Adrenal gland (tissue), 12 donors: ENCODE results near the gene NHS. TPM values are rescaled to one million over a fixed set of nuclear protein-coding genes. Genes with fewer than 3 reads are reported as not detected.

Experiments
- DNase-seq, 7 donors: peaks; one replicate each; pipeline ENCODE4 v3.0.0-alpha.2; 2019 to 2020
- H3K27ac ChIP-seq, 5 donors: fragments of 200-600 bp; sonication (generic) in 4 of 5; 1 replicate in 3 of 5; 2 replicates in 2 of 5; pipeline versions ENCODE4 v1.5.1 to v1.8.0; 2016 to 2020; ENCODE audit warnings: mild to moderate bottlenecking in 1 of 5
- H3K27me3 ChIP-seq: fragments of 200-600 bp; 2 replicates; pipeline ENCODE4 v1.8.0; 2021
- H3K36me3 ChIP-seq, 2 donors: fragments of 200-600 bp; replicated peaks in 1 of 2; 1 replicate in 1 of 2; 2 replicates in 1 of 2; pipeline versions ENCODE4 v1.5.1 to v1.8.0; 2018 to 2022
- H3K4me1 ChIP-seq, 2 donors: fragments of 200-600 bp; replicated peaks in 1 of 2; 1 replicate in 1 of 2; 2 replicates in 1 of 2; pipeline versions ENCODE4 v1.5.1 to v1.8.0; 2018 to 2021
- H3K4me3 ChIP-seq, 4 donors: fragments of 200-600 bp; sonication (generic) in 3 of 4; one replicate each; pipeline ENCODE4 v1.5.1; 2016 to 2018
- H3K9me3 ChIP-seq, 3 donors: fragments of 200-600 bp; sonication (generic) in 1 of 3; replicated peaks in 1 of 3; 1 replicate in 2 of 3; 2 replicates in 1 of 3; pipeline versions ENCODE4 v1.5.1 to v1.8.0; 2016 to 2021
- CTCF ChIP-seq, 6 experiments: fragments of 450-650 bp in 4 of 6; fragments of 200-600 bp in 2 of 6; sonication (generic) in 1 of 6; IDR thresholded peaks; 1 replicate in 5 of 6; 2 replicates in 1 of 6; pipeline versions ENCODE4 v1.5.1 to v1.8.0; 2016 to 2021; ENCODE audit warnings: antibody characterized with exemption in 6 of 6, mild to moderate bottlenecking in 2 of 6, moderate library complexity in 1 of 6
- POLR2A ChIP-seq, 2 donors: fragments of 450-650 bp; IDR thresholded peaks; one replicate each; pipeline ENCODE4 v1.6.1; 2017; ENCODE audit warnings: antibody characterized with exemption in 2 of 2, mild to moderate bottlenecking in 2 of 2, moderate library complexity in 1 of 2
- WGBS, 4 donors: extraction: QIAGEN DNeasy Blood & Tissue Kit in 2 of 4; methylation state at CpG; one replicate each; pipeline versions ENCODE4 v1.1.5 to v1.1.7; 2013 to 2017; 5-methylcytosine and 5-hydroxymethylcytosine counted together
- intact Hi-C, 2 donors: fragments of 100-400 bp; cut with DNase I; formaldehyde crosslinking; loops; one replicate each; pipeline versions ENCODE4 v1.14.1 to v1.15.0; 2022 to 2023
- polyA plus RNA-seq, 3 donors: library from polyadenylated mRNA; stranded (reverse); fragments of 200-250 nt in 2 of 3; fragments of 350-450 nt in 1 of 3; fragmentation: Illumina TruSeq in 1 of 3; extraction: RNeasy Lipid Tissue Mini Kit (QIAGEN cat#74804) in 1 of 3; gene quantifications; one replicate each; pipeline ENCODE4 v1.2.3, GENCODE V29; 2013 to 2014
- total RNA-seq, 9 donors: library from RNA; depleted of rRNA in 4 of 9; stranded (reverse); fragments of >200 nt in 4 of 9; fragments of 120-200 nt in 1 of 9; fragmentation: NEBNext Ultra II Directional in 1 of 9; extraction: Animal tissue kit (Norgen Biotek cat#: 25700) in 1 of 9; gene quantifications; one replicate each; pipeline versions ENCODE4 v1.1.0 to v1.2.4, GENCODE V29; 2013 to 2023
- donor health status: healthy with polysubstance abuse.
- donor health status: Bipolar disorder and iron deficiency.
- donor health status: DM: yes; HTN: yes; CAD: no.
- donor health status: DM: no; HTN: no; CAD: no.
- donor health status: DM: no; HTN: no; CAD: no.
- donor health status: DM: yes; HTN: yes; CAD: no.

NHS gene
- total and polyA plus RNA-seq, 12 donors = 4.4 to 12.5 (median 6.8) TPM

GRCh38 chrX:17542123-17542522 lies 167.1 kb downstream of the NHS start:
- H3K27me3 ChIP-seq = peaks cover 9% of the 10 kb centered on the region
- no peak for DNase-seq
- no peaks in the 10 kb centered on the region for H3K9me3 ChIP-seq
- H3K4me3 ChIP-seq = no peak overlapping the region
- TF ChIP-seq POLR2A (IDR thresholded peaks at IDR 0.05) (no peak), CTCF (IDR thresholded peaks at IDR 0.05) (no peak)
- no peak overlapping the region for H3K27ac ChIP-seq
- H3K4me1 ChIP-seq = no peaks in the 10 kb centered on the region
- intact Hi-C loops = no loop called here
- no peaks in the 10 kb centered on the region for H3K36me3 ChIP-seq
- WGBS, 4 donors = 48 to 68% (median 54%) methylated on average over 2 to 3 of the region's 3 CpGs

- Histone ChIP-seq H3K4me1 (peaks cover 0 to 9% of the 10 kb centered on the region in 2 donors), H3K9me3 (no peaks in the 10 kb centered on the region), H3K4me3 (no peak overlapping the region), H3K36me3 (no peaks in the 10 kb centered on the region), H3K27ac (no peak overlapping the region), H3K27me3 (peaks cover 3% of the 10 kb centered on the region)
- 77 to 100% (median 91%) methylated on average over 2 of the region's 2 CpGs for WGBS, 4 donors
- TF ChIP-seq POLR2A (IDR thresholded peaks at IDR 0.05) = no peak
- TF ChIP-seq CTCF (IDR thresholded peaks at IDR 0.05) = no peak
- intact Hi-C loops = no loop called here
- no peak for DNase-seq
Observed at GRCh38 chrX:17544821-17545220, 169.8 kb downstream of the NHS start.

- peaks cover 0 to 9% of the 10 kb centered on the region in 2 donors for H3K4me1 ChIP-seq
- no peaks in the 10 kb centered on the region for H3K9me3 ChIP-seq
- peaks cover 3% of the 10 kb centered on the region for H3K27me3 ChIP-seq
- WGBS, 4 donors = 51 to 85% (median 67%) methylated on average over 2 of the region's 2 CpGs
- intact Hi-C loops = no loop called here
- no peak for DNase-seq
- no peak overlapping the region for H3K4me3 ChIP-seq
- no peak for TF ChIP-seq CTCF (IDR thresholded peaks at IDR 0.05)
- TF ChIP-seq POLR2A (IDR thresholded peaks at IDR 0.05) = no peak
- H3K36me3 ChIP-seq = no peaks in the 10 kb centered on the region
- no peak overlapping the region for H3K27ac ChIP-seq
Observed at GRCh38 chrX:17546356-17546755, 171.4 kb downstream of the NHS start.

- Histone ChIP-seq H3K36me3 (no peaks in the 10 kb centered on the region), H3K4me1 (peaks cover 0 to 9% of the 10 kb centered on the region in 2 donors), H3K27me3 (peaks cover 3% of the 10 kb centered on the region), H3K9me3 (no peaks in the 10 kb centered on the region), H3K27ac (no peak overlapping the region), H3K4me3 (no peak overlapping the region)
- intact Hi-C loops = no loop called here
- DNase-seq = peak; percentile 77 to 87 (median 80)
- TF ChIP-seq POLR2A (IDR thresholded peaks at IDR 0.05) (no peak), CTCF (IDR thresholded peaks at IDR 0.05) (no peak)
- WGBS, 4 donors = 20 to 40% (median 33%) methylated on average over 1 to 2 of the region's 2 CpGs
Observed at GRCh38 chrX:17547658-17548057, 172.7 kb downstream of the NHS start.
